Stimulated activated CD4-positive, alpha-beta T cell treated with anti-CD3 and anti-CD28 coated beads, TNF-alpha, amount 100 ng/mL, for 1 hour (primary cell): ENCODE data around the gene TULP4.

ENCODE experiments used
- DNase-seq, 3 donors: peaks; one replicate each; pipeline ENCODE4 v3.0.0-alpha.2; 2020; ENCODE audit warnings: low read depth in 3 of 3, low spot score in 1 of 3

Gene TULP4

GRCh38 chr6:158416883-158417759 lies 104.9 kb downstream of the TULP4 start:
- no peak for DNase-seq

- no peak for DNase-seq
Measured at GRCh38 chr6:158417760-158418098, 105.5 kb downstream of the TULP4 start.

- no peak for DNase-seq
Measured at GRCh38 chr6:158418501-158418900, 106.2 kb downstream of the TULP4 start.

GRCh38 chr6:158419339-158419909 lies 107.2 kb downstream of the TULP4 start:
- no peak for DNase-seq

GRCh38 chr6:158421381-158421780 lies 109.1 kb downstream of the TULP4 start:
- DNase-seq = no peak

GRCh38 chr6:158422629-158423238 lies 110.5 kb downstream of the TULP4 start:
- no peak for DNase-seq

GRCh38 chr6:158431036-158431435 lies 118.8 kb downstream of the TULP4 start:
- DNase-seq = no peak

- DNase-seq = no peak
Measured at GRCh38 chr6:158431560-158431959, 119.3 kb downstream of the TULP4 start.

- DNase-seq = no peak
Measured at GRCh38 chr6:158437571-158437970, 125.3 kb downstream of the TULP4 start.

GRCh38 chr6:158438226-158438625 lies 126.0 kb downstream of the TULP4 start:
- no peak for DNase-seq

- DNase-seq = no peak
Measured at GRCh38 chr6:158439255-158439654, 127.0 kb downstream of the TULP4 start.

- no peak for DNase-seq
Measured at GRCh38 chr6:158441716-158442215, 129.5 kb downstream of the TULP4 start.

GRCh38 chr6:158442306-158442705 lies 130.0 kb downstream of the TULP4 start:
- DNase-seq = no peak

GRCh38 chr6:158445426-158446085 lies 133.3 kb downstream of the TULP4 start:
- no peak for DNase-seq

- no peak for DNase-seq
Measured at GRCh38 chr6:158448856-158449255, 136.6 kb downstream of the TULP4 start.

GRCh38 chr6:158452191-158452590 lies 139.9 kb downstream of the TULP4 start:
- DNase-seq = no peak

- no peak for DNase-seq
Measured at GRCh38 chr6:158457131-158457530, 144.9 kb downstream of the TULP4 start.

GRCh38 chr6:158457616-158458278 lies 145.5 kb downstream of the TULP4 start:
- no peak for DNase-seq

GRCh38 chr6:158459726-158460125 lies 147.5 kb downstream of the TULP4 start:
- no peak for DNase-seq

- DNase-seq = no peak
Measured at GRCh38 chr6:158460602-158461169, 148.4 kb downstream of the TULP4 start.

- DNase-seq = no peak
Measured at GRCh38 chr6:158461954-158462353, 149.7 kb downstream of the TULP4 start.
